HG03342 (cell line): ENCODE data around the gene INS.
"Not testable (repeated sequence)": the region's sequence is repeated elsewhere in the genome, so short reads cannot be mapped to it uniquely, and the experiment has no call there.

Source experiments
- ATAC-seq: cut with Tn5 transposase; IDR thresholded peaks from one replicate; pipeline ENCODE4 v1.9.1; 2021; ENCODE audit warnings: mild to moderate bottlenecking, moderate library complexity; ENCODE audit not compliant: unreplicated experiment

Gene INS

GRCh38 chr11:2199466-2200341 is 38.7 kb upstream of the INS start:
- no peak for ATAC-seq

DNA sequence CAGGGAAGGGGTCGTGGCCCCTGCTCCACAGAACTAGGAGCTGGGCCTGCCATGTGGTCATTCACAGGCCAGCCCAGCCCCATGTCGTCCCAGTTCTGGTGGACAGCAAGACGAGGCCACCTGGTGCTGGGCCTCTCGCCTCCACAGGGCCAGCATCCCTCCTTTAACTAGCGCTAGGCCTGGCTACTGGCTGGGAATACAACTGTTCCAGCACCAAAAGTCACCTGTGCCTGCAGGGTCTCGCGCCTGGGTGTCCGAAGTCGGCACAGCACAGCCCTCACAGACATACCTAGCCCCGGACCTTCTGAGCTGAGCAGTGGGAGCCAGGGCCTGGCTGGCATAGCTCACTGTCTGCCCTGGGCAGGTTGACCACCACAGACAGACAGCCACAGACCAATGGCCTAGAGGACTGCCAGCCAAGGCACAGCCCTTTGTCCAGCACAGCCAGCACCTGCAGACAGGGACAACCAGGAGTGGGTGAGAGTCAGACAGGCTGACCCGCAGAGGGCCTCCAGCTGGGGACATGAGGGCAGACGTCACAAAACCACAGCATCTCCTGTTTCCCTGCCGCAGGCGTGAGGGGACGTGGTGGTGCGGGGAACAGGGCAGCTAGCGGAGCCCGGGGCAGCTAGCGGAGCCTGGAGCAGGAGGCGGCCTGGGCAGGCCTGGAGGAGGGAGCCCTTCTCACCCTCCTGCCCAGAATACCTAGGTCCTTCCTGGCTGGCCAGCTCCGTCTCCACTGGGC is 37.8 kb upstream of the INS start:
- no peak for ATAC-seq

GRCh38 chr11:2197771-2198520 is 36.9 kb upstream of the INS start:
- no peak for ATAC-seq

- peak; percentile 52 for ATAC-seq
Measured at GRCh38 chr11:2196970-2197770, 36.2 kb upstream of the INS start.

- ATAC-seq, result no peak
Measured at GRCh38 chr11:2195756-2196088, 34.7 kb upstream of the INS start.

GRCh38 chr11:2194877-2195755 is 34.1 kb upstream of the INS start:
- ATAC-seq, result no peak

DNA sequence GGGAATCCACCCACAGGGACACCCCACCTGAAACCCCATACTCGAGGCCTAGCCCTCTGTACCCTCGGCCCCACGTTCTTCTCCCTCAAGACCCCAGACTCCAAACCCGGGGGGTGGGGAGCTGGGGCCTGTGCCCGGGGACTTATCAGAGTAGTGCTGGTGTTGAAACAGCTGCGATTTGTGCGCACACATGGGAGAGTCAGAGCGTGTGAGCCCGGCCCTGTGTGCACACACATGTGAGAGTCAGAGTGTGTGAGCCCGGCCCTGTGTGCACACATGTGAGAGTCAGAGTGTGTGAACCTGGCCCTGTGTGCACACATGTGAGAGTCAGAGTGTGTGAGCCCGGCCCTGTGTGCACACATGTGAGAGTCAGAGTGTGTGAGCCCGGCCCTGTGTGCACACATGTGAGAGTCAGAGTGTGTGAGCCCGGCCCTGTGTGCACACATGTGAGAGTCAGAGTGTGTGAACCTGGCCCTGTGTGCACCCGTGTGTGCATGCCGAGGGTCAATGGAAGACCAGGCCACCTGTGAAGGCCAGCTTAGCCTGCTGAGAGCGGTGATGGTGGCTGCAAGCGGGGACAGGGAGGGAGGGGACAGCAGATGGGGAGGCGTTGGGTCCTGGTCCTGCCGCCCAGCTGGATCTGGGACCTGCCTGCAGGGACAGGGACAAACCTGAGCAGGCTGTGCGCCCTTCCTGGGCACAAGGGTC is 33.0 kb upstream of the INS start:
- ATAC-seq, result not testable (repeated sequence)

DNA sequence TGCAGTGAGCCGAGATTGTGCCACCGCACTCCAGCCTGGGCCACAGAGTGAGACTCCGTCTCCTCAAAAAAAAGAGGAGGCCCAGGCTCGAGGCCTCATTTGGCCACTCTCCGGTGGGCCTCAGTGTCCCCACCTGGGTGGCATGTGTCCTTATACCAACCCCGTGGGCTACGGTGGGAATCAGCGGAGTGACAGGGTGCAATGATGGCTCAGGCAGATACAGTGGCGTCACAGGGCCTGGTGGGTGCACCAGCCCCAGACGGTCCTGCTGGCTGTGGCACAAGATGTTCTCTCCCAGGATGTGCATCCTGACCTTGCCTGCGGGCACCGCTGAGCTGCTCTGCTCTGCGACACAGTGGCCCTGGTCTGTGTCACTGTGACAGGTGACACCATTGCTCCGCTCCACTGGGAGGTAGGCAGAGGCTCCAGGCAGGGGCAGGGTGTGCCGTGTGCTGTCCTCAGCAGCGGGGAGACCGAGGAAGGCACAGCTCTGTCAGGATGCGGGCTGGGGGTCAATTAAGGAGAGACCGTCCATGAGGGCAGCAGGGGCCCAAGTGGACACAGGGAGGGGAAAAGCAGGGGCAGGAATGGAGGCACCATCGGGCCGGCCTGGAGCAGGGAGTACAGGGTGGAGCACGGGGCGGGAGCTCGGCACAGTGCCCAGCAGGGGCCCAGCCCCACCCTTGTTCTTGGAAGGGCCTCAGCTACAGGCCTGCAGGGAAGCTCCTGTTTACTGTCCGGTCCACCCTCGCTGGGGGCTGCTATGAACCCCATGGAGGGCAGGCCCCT is 32.3 kb upstream of the INS start:
- no peak for ATAC-seq

- no peak for ATAC-seq
Measured at GRCh38 chr11:2192435-2192834, 31.4 kb upstream of the INS start.

DNA sequence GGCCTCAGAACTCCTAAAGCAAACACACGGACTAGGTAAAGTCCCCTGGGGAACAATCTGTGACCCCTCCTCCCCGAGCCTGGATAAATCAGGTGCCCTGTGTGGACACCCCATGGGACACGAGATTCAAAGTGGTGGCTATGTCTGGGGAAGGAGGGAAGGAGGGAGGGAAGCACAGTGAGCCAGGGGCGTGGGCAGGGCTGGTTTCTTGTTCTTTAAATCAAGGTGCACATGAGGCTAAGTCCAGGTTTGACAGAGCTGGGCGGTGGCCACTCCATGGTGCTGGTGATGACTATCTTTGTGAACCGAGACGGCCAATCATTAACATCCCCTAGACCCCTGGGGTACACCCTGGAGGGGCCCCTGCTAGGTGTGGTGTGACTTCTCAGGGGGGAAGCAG is 30.9 kb upstream of the INS start:
- no peak for ATAC-seq

DNA sequence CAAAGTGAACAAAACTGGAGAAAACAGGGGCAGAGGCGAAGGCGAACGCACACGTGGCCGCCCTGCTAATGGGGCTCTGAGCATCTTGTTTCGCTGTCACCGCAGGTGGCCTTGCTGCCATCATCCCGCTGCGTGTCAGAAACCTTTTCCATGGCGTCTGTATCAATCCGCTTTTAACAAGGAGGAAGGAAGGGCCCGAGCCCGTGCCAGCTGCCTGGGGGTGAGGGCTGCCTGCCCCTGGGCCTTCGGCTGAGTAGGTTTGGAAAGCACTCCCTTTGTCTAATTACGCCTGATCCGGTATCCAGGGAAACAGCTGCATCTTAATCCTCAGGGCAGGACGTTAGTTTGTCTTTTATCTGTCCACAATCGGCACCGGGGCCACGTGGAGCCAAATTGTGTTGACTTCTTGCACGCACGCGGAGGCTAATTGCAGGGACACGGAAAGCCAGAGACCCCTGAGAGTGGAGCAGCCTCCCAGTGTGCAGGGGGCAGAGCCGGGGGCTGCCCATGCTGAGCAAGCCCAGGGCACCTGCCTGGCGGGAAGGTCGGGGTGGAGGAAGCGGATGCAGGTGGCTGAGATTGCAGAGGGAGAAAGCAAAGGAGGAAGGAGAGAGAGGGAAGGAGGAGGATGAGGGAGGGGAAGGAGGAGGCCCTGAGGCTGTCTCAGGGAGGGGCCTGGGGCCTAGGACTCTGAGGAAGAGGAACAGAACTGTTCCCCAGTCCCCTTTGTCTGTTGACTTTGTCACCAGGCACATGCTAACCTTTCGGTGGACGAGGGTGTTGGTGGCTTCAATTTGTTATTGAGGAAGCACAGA is 29.9 kb upstream of the INS start:
- no peak for ATAC-seq

GRCh38 chr11:2189938-2190656 is 29.1 kb upstream of the INS start:
- no peak for ATAC-seq

DNA sequence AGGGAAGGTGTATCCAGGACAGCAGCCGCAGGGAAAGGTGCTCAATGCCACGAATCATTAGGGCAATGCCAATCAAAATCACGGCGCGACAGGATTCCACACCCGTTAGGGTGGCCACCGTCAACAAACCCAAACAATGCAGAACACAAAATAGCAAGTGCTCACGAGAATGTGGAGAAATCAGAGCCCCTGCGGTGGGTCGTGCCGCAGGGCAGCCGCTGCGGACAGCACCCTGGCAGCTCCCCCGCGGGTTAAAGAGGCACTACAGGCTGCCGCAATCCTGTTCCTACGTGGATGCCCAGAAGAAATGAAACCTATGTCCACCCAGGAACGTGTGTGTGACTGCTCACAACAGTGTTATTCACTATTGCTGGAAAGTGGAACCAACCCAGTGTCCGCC is 27.7 kb upstream of the INS start:
- no peak for ATAC-seq

DNA sequence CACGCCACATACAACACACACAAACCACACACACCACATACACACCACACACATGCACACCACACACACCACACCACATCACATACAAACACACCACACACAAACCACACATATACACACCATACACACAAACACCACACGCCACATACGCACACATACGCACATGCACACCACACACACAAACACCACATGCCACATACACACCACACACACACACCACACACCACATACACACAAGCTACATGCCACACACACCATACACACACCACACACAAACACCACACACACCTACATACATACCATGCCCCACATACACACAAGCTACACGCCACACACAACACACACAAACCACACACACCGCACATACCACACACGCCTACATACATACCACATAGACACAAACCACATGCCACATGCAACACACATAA is 26.3 kb upstream of the INS start:
- ATAC-seq, result no peak

GRCh38 chr11:2186669-2187279 is 25.8 kb upstream of the INS start:
- ATAC-seq, result no peak

GRCh38 chr11:2185324-2186085 is 24.5 kb upstream of the INS start:
- ATAC-seq, result no peak
